GM19238 (cell line): ENCODE measurements around the gene EXOC6.
"Not testable (repeated sequence)": the region's sequence is repeated elsewhere in the genome, so short reads cannot be mapped to it uniquely, and the experiment has no call there.

Source experiments
- DNase-seq: peaks from one replicate; pipeline ENCODE4 v3.0.0; 2011; ENCODE audit warnings: low spot score; ENCODE audit not compliant: insufficient read length

Gene EXOC6

GRCh38 chr10:92937876-92938275 is 89.6 kb downstream of the EXOC6 start:
- DNase-seq, result no peak

- DNase-seq, result no peak
These were observed 90.5 kb downstream of the EXOC6 start for GRCh38 chr10:92938841-92939240.

GRCh38 chr10:92942226-92942625 is 93.9 kb downstream of the EXOC6 start:
- no peak for DNase-seq

DNA sequence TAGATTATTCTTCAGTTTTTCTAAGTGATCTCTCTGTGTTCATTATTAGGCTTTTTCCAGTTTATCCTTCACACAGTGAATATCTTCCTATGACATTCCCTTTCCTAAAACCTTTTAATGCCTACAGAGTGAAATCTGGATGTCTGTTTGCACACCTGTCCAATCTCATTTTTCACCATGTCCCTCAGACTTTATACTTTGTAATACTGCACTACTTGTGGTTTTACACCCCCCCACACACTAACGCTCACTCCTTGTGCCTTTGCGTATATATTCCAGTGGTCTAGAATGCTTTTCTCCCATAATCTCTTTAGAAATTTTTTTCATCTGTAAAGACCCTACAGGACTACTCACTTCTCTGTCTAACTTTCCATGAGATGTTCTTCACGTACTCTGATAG is 98.2 kb downstream of the EXOC6 start:
- DNase-seq, result no peak

DNA sequence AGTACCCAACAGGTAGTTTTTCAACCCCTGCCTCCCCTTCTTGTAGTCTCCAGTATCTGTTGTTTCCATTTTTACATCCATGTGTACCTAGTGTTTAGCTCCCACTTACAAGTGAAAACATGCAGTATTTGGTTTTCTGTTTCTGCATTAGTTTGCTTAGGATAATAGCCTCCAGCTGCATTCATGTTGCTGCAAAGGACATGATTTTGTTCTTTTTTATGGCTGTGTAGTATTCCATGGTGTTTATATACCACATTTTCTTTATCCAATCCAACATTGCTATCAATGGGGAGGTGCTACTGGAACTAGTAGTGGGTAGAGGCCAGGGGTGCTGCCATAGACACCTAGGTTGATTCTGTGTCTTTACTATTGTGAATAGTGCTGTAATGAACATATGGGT is 104.3 kb downstream of the EXOC6 start:
- not testable (repeated sequence) for DNase-seq

GRCh38 chr10:92957223-92958010 is 109.1 kb downstream of the EXOC6 start:
- DNase-seq, result no peak

DNA sequence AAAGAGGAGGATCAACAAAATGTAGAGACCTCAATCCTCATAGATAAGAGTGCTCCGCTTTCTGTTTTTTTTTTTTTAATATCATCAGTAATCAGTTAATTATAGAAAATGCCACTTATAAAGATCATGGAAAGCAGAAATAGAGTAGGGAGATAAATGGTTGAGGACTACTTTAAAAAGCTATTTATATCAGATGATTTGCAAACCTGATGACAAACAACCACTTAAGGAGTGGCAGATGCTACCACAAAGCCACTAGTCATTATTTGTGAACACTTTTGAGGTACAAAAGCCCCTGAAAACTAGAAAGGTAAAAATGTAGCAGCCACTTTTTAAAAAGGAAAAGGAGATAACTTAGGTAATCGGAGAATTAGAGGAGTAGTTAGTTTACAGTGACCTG is 113.3 kb downstream of the EXOC6 start:
- no peak for DNase-seq

- no peak for DNase-seq
These were observed 117.0 kb downstream of the EXOC6 start for GRCh38 chr10:92965314-92965713.

GRCh38 chr10:92967641-92968040 is 119.3 kb downstream of the EXOC6 start:
- no peak for DNase-seq

GRCh38 chr10:92969151-92969550 is 120.8 kb downstream of the EXOC6 start:
- DNase-seq, result no peak

GRCh38 chr10:92970301-92971070 is 122.2 kb downstream of the EXOC6 start:
- DNase-seq, result no peak

DNA sequence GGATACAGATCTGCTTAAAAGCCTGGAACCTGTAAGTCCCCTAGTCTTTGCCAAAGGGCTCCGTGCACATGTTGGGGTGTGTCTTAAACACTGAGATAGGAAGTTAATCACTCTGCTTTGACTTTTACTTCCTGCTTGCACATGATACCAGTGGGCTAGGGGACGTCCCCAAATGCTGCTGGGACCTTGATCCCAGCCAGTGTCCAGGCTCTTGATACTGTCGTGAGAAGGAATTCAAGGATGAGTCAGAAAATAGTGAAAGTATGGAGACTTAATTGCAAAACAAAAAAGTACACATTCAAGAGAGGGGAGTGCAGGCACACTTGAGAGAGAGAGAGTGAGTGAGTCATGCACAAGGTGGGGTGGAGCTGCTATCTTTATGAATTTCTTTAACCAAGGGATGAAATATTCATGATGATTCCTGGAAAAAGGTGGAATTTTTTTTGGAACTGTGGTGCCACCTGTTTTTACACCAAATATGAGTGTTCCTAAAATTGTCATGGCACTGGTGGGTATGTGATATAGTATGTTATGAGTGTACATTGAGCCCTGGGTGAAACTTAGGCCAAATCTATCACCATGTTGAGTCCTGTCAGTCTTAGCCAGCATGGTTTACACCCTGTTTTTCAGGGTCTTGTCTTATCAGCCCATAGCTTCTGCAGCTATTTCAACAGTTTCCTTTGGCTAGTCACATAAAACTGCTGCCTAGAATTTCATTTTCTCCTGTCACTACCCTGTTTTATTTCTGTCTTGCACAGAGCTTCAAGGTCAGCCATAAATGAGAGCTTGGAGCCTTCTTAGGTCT is 123.9 kb downstream of the EXOC6 start:
- no peak for DNase-seq

DNA sequence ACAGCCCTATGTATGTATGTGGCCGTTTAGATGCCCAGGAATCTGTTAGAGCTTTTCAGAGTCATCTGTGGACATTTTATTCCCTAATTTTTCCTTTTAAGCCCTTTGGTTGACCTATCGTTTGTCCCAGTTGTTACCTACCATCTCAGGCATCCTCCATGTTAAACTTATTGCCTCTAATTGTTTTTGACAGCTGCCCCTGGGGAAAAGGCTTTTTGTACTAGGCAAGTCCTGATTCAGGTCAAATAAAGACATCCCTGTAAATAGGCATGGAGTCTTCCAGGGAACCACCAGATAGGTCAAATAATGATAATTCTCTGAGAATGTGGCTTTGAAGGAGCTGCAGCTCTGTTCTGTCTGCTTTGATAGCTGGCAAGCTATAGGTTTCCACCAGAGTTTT is 124.6 kb downstream of the EXOC6 start:
- DNase-seq, result no peak

- DNase-seq, result not testable (repeated sequence)
These were observed 128.0 kb downstream of the EXOC6 start for GRCh38 chr10:92976278-92976677.

DNA sequence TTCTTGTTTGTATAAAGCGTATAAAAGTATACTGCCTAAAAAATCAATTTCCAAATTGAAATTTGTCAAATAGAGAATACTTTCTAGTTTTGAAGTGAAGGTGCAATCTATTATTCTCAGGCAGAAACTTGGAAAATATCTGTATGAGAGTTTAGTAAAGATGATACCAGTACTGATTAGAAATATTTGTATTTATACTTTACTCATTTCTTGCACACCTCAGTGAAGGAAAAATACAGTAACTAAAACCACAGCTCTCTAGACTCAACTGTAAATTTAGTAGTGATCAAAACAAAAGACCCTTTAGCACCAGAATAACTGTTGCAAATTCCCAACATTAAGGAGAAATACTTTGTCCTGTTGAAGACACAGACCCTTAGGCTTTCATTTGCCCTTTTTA is 140.9 kb downstream of the EXOC6 start:
- DNase-seq, result no peak

- no peak for DNase-seq
These were observed 142.3 kb downstream of the EXOC6 start for GRCh38 chr10:92990615-92991014.

GRCh38 chr10:92991513-92991912 is 143.2 kb downstream of the EXOC6 start:
- no peak for DNase-seq

- no peak for DNase-seq
These were observed 145.5 kb downstream of the EXOC6 start for GRCh38 chr10:92993699-92994272.

- DNase-seq, result no peak
These were observed 147.2 kb downstream of the EXOC6 start for GRCh38 chr10:92995509-92995908.

DNA sequence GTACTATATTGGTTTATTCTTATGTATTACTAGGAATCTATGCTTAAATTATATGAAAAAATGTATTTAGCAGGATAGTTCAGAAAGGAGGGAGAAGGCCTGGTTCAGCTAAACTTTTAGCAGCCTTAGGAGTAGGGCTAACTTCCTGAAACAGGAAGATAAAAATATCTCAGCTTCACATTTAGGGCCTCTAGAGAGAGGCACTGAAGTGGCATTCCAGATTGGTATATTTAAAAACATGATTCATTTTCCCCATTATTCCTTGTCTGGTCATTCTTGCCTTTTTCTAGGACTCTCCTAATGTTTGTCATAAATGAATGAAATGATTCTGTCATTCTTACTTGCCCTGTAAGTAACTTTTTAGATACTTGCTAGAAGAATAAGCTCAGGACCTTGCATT is 149.3 kb downstream of the EXOC6 start:
- DNase-seq, result no peak

GRCh38 chr10:92999191-92999590 is 150.9 kb downstream of the EXOC6 start:
- DNase-seq, result no peak
